KOPT-K1 (cell line): ENCODE measurements around the gene NUP205.
"Not testable (repeated sequence)": the region's sequence is repeated elsewhere in the genome, so short reads cannot be mapped to it uniquely, and the experiment has no call there.

Experiments
- H3K27ac ChIP-seq: fragments of 200-600 bp; sonication (generic); 2 replicates; pipeline ENCODE4 v1.5.1; 2016; ENCODE audit warnings: antibody characterized with exemption, mild to moderate bottlenecking, low read depth, low read length; ENCODE audit not compliant: poor library complexity, severe bottlenecking
- H3K36me3 ChIP-seq: fragments of 200-600 bp; sonication (generic); 2 replicates; pipeline ENCODE4 v1.5.1; 2017; ENCODE audit warnings: antibody characterized with exemption, mild to moderate bottlenecking, low read length, moderate library complexity; ENCODE audit not compliant: insufficient read depth
- H3K9me3 ChIP-seq: fragments of 200-600 bp; sonication (generic); 2 replicates; pipeline ENCODE4 v1.5.1; 2017; ENCODE audit warnings: antibody characterized with exemption, low read length, mild to moderate bottlenecking; ENCODE audit not compliant: insufficient read depth, poor library complexity, severe bottlenecking

The NUP205 gene

GRCh38 chr7:135685306-135686084 lies 127.8 kb downstream of the NUP205 start:
- Histone ChIP-seq H3K27ac (no peak overlapping the region), H3K9me3 (no peaks in the 10 kb centered on the region), H3K36me3 (0 out of 2 replicates have a peak, but pooled peaks cover 11% of the 10 kb centered on the region)

GRCh38 chr7:135687466-135687865 lies 129.7 kb downstream of the NUP205 start:
- no peaks in the 10 kb centered on the region for H3K9me3 ChIP-seq
- 0 out of 2 replicates have a peak, but pooled peaks cover 17% of the 10 kb centered on the region for H3K36me3 ChIP-seq
- no peak overlapping the region for H3K27ac ChIP-seq

GRCh38 chr7:135690566-135690965 lies 132.8 kb downstream of the NUP205 start:
- 0 out of 2 replicates have a peak, but pooled peaks cover 21% of the 10 kb centered on the region for H3K36me3 ChIP-seq

GRCh38 chr7:135692055-135692454 lies 134.3 kb downstream of the NUP205 start:
- H3K36me3 ChIP-seq, result 0 out of 2 replicates have a peak, but pooled peaks cover 21% of the 10 kb centered on the region
- no peaks in the 10 kb centered on the region for H3K9me3 ChIP-seq
- H3K27ac ChIP-seq, result no peak overlapping the region

More at GRCh38 chr7:135690566-135690965, 132.8 kb downstream of the NUP205 start:
- Histone ChIP-seq H3K27ac (no peak overlapping the region), H3K9me3 (no peaks in the 10 kb centered on the region)

- H3K27ac ChIP-seq, H3K9me3 ChIP-seq: not testable (repeated sequence)
- 0 out of 2 replicates have a peak, but pooled peaks cover 21% of the 10 kb centered on the region for H3K36me3 ChIP-seq
Measured at GRCh38 chr7:135692606-135693005, 134.9 kb downstream of the NUP205 start.

- H3K9me3 ChIP-seq, result no peaks in the 10 kb centered on the region
- H3K27ac ChIP-seq, result no peak overlapping the region
- H3K36me3 ChIP-seq, result 0 out of 2 replicates have a peak, but pooled peaks cover 21% of the 10 kb centered on the region
Measured at GRCh38 chr7:135693558-135693957, 135.8 kb downstream of the NUP205 start.

GRCh38 chr7:135697276-135698049 lies 139.7 kb downstream of the NUP205 start:
- no peaks in the 10 kb centered on the region for H3K9me3 ChIP-seq
- 0 out of 2 replicates have a peak, but pooled peaks cover 4% of the 10 kb centered on the region for H3K36me3 ChIP-seq
- no peak overlapping the region for H3K27ac ChIP-seq
